BLaER1 (cell line): ENCODE measurements around the gene EDRF1.

Experiments used
- H3K27ac ChIP-seq: shearing (Covaris generic); formaldehyde crosslinking; 2 replicates; pipeline ENCODE4 v1.8.1; 2022
- H3K27me3 ChIP-seq: shearing (Covaris generic); formaldehyde crosslinking; 2 replicates; pipeline ENCODE4 v1.8.1; 2022
- H3K36me3 ChIP-seq: shearing (Covaris generic); formaldehyde crosslinking; 2 replicates; pipeline ENCODE4 v1.8.1; 2022
- H3K4me1 ChIP-seq: shearing (Covaris generic); formaldehyde crosslinking; 2 replicates; pipeline ENCODE4 v1.8.1; 2022
- H3K4me2 ChIP-seq: shearing (Covaris generic); formaldehyde crosslinking; 2 replicates; pipeline ENCODE4 v1.8.1; 2022
- H3K4me3 ChIP-seq: shearing (Covaris generic); formaldehyde crosslinking; 2 replicates; pipeline ENCODE4 v1.8.1; 2022
- H3K9ac ChIP-seq: shearing (Covaris generic); formaldehyde crosslinking; 2 replicates; pipeline ENCODE4 v1.8.1; 2022
- H3K9me3 ChIP-seq: shearing (Covaris generic); formaldehyde crosslinking; 2 replicates; pipeline ENCODE4 v1.8.1; 2022
- H4K20me1 ChIP-seq: shearing (Covaris generic); formaldehyde crosslinking; 2 replicates; pipeline ENCODE4 v1.8.1; 2022
- Cebpa-rat ChIP-seq: shearing (Covaris generic); IDR thresholded peaks from 2 replicates; pipeline ENCODE4 v1.8.1; 2022

Gene EDRF1

DNA sequence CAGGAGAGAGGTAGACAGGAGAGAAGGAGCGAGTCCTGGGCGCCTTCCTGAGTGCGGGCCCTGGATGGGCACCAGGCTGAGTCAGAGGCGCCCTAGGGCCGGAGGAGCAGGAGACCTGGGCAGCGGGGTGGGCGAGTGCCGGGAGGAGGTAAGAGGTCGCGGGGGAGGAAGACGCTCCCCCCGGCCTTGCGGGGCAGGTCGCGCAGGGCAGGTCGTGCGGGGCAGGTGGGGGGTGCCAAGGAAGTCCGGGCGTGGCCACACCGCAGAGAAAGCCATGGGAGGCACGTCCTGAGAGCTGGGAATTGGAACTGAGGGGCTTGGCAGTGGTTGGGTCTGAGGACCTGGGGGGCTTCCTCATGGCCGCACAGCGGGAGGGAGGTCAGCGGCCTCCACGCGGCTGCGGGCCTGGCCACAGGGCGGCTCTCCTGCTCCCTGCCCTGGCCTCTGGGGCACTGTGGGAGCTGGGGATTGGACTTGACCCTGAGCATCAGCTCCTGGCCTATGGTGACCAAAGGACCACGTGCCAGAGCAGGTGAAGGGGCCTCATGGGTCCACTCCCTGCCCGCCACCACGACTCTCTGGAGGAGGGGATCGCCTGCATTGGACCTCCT, 55.2 kb downstream of the EDRF1 start:
- no peak overlapping the region for H3K4me3 ChIP-seq
- H4K20me1 ChIP-seq: no peaks in the 10 kb centered on the region
- no peak for TF ChIP-seq Cebpa-rat
- H3K36me3 ChIP-seq: no peaks in the 10 kb centered on the region
- no peak overlapping the region for H3K4me2 ChIP-seq
- H3K4me1 ChIP-seq: peaks cover 3% of the 10 kb centered on the region
- peaks cover 7% of the 10 kb centered on the region; the same call in 1 of the 2 replicates for H3K9me3 ChIP-seq
- no peak overlapping the region for H3K27ac ChIP-seq
- no peak overlapping the region for H3K9ac ChIP-seq
- no peaks in the 10 kb centered on the region for H3K27me3 ChIP-seq

DNA sequence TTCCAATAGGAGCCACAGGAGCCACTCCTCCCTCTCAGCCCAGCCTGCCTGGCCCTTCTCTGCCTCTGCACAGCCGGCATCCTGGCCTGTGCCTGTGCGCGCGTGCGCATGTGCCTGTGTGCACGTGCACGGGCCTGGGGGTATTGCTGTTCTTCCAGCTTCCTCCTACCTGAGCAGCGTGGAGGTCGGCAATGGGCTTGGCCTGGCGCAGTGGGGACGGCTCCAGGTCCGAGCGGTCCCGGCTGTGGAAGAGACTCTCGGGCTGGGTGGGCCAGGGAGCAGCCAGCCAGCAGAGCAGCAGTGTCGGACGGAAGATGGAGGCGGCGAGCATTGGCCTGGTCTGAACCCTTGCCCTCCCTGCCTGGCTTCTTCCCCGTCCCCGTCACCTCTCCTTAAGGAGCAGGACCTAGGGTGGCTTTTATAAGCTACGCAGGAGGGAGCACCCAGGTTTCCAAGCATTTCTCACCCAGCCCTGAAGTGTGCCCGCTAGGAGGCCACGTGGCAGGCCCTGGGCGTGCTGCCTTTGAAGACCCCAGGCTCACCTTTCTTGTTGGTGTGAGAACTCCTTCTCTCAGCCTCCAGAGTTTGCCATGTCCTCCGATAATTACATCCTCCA, 56.1 kb downstream of the EDRF1 start, which contains the start of gene MMP21:
TSS of gene MMP21 (minus strand) at position 331 of the 616 bp plus-strand sequence. CDS start at position 331, 0 bp downstream.
- H3K4me3 ChIP-seq: no peak within 1 kb of the TSS
- H3K4me1 ChIP-seq: peaks cover 10% of the 10 kb centered on the region
- no peaks in the 10 kb centered on the region for H4K20me1 ChIP-seq
- no peak within 1 kb of the TSS for H3K4me2 ChIP-seq
- H3K9ac ChIP-seq: no peak within 1 kb of the TSS
- TF ChIP-seq Cebpa-rat: no peak
- no peak within 1 kb of the TSS for H3K27ac ChIP-seq
- H3K36me3 ChIP-seq: no peaks in the 10 kb centered on the region
- peaks cover 7% of the 10 kb centered on the region; the same call in 1 of the 2 replicates for H3K9me3 ChIP-seq
- no peaks in the 10 kb centered on the region for H3K27me3 ChIP-seq

DNA sequence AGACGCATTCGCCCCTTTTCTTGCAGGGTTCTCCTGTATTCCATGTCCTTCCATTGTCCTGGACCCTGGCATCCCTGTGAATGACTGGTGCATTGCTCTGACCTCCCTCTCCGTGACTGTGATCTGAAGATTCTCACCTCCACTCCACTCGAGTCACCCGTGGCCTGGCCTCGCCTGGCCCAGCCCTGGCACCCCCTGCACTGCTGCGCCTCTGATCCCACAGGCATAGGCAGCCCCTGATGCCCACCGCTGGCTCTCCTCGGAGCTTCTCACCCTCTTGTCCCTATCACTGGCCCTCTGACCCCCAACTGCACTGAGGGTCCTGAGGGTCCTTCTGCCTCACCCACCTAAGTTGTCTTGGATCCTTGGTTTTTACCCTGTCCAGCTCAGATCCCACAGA, 58.3 kb downstream of the EDRF1 start:
- H3K4me3 ChIP-seq: no peak overlapping the region
- no peak overlapping the region for H3K4me2 ChIP-seq
- no peaks in the 10 kb centered on the region for H4K20me1 ChIP-seq
- no peak for TF ChIP-seq Cebpa-rat
- H3K9me3 ChIP-seq: peaks cover 7% of the 10 kb centered on the region; the same call in 1 of the 2 replicates
- no peak overlapping the region for H3K27ac ChIP-seq
- no peaks in the 10 kb centered on the region for H3K36me3 ChIP-seq
- H3K27me3 ChIP-seq: no peaks in the 10 kb centered on the region
- no peak overlapping the region for H3K9ac ChIP-seq
- peaks cover 10% of the 10 kb centered on the region for H3K4me1 ChIP-seq

DNA sequence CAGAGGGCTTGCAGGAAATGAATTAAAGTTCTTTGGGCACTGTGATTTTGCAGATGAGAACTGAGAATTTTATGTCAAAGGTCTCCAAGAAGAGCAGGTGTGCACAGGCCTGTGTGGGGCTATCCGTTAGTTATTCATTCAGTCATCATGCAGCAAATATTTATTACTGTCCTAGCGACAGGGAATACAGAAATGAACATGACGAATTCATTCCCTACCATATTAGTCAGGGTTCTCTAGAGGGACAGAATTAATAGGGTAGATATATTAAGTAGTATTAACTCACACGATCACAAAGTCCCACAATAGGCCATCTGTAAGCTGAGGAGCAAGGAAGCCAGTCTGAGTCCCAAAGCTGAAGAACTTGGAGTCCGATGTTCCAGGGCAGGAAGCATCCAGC, 59.0 kb downstream of the EDRF1 start:
- Histone ChIP-seq H3K9me3 (peaks cover 7% of the 10 kb centered on the region; the same call in 1 of the 2 replicates), H3K36me3 (no peaks in the 10 kb centered on the region), H3K27me3 (no peaks in the 10 kb centered on the region), H3K4me3 (no peak overlapping the region), H3K4me2 (no peak overlapping the region), H3K9ac (no peak overlapping the region), H3K4me1 (peaks cover 10% of the 10 kb centered on the region), H3K27ac (no peak overlapping the region), H4K20me1 (no peaks in the 10 kb centered on the region)
- TF ChIP-seq Cebpa-rat: no peak

DNA sequence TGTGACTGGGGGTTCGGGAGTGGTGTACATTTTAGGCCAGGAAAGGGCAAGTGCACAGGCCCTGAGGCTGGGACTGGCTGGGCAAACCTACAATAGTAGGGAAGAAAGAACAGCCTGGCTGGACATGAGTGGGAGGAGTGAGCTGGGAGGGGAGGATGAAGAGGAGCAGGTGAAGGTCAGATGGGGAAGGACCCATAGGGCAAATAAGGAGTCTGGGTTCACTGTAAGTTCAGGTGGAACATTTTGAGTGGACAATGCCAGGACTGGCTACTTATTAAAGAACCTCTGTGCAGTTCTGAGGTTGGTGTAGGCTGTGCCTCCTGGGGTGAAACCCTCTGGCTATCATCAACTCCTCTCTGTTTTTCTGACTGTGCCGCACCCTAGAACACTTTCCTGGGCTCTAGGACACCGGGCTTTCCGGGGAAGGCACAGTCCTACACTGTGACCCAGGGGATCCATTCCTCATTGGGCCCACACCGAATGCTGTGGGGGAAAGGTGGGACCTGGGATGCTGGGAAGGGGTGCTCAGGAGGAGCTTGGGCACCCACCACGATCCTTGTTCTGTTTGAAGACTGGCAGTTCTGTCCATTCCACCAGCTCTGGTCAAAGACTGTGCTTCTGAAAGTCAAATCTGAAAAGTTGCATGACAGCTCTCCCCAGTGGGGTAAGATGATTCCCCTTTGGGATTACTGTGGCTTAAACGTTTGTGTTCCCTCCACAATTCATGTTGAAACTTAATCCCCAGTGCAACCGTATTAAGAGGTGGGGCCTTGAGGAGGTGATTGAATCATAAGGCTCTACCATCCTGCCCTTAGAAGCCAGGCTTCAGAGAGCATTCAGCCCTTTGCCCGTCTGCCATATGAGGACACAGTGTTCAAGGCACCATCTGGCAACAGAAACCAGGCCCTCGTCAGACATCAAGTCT, 60.2 kb downstream of the EDRF1 start:
- no peak for TF ChIP-seq Cebpa-rat
- H3K4me2 ChIP-seq: peak overlapping the region; percentile 24; the same call in 1 of the 2 replicates
- H3K36me3 ChIP-seq: no peaks in the 10 kb centered on the region
- peaks cover 7% of the 10 kb centered on the region; the same call in 1 of the 2 replicates for H3K9me3 ChIP-seq
- H3K27ac ChIP-seq: no peak overlapping the region
- H4K20me1 ChIP-seq: no peaks in the 10 kb centered on the region
- H3K4me1 ChIP-seq: peaks cover 10% of the 10 kb centered on the region
- no peaks in the 10 kb centered on the region for H3K27me3 ChIP-seq
- H3K9ac ChIP-seq: no peak overlapping the region
- H3K4me3 ChIP-seq: no peak overlapping the region

DNA sequence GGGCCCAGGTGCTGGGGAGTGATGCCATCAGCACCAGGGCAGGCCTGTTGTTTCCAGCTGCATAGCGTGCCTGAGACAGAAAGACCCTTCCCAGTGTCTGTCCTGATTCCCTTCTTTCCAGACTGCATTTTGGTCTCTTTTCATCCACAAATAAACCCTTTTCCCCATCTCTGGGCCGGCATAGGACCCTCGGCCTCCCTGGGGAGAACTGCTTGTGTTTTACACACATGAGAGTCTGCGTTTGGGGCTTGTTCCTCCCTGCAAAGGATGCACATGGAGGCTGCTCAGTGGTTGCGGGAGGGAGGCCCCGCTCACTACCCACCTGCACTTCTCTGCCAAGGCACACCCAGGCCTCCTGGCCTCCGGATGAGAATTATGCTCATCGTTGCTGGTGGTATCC, 61.9 kb downstream of the EDRF1 start:
- peaks cover 11% of the 10 kb centered on the region for H3K4me1 ChIP-seq
- no peak for TF ChIP-seq Cebpa-rat
- peaks cover 7% of the 10 kb centered on the region; the same call in 1 of the 2 replicates for H3K9me3 ChIP-seq
- H3K27me3 ChIP-seq: no peaks in the 10 kb centered on the region
- H3K9ac ChIP-seq: no peak overlapping the region
- peaks cover 5% of the 10 kb centered on the region; the same call in 1 of the 2 replicates for H3K36me3 ChIP-seq
- no peak overlapping the region for H3K4me2 ChIP-seq
- H3K4me3 ChIP-seq: no peak overlapping the region
- no peaks in the 10 kb centered on the region for H4K20me1 ChIP-seq
- no peak overlapping the region for H3K27ac ChIP-seq

DNA sequence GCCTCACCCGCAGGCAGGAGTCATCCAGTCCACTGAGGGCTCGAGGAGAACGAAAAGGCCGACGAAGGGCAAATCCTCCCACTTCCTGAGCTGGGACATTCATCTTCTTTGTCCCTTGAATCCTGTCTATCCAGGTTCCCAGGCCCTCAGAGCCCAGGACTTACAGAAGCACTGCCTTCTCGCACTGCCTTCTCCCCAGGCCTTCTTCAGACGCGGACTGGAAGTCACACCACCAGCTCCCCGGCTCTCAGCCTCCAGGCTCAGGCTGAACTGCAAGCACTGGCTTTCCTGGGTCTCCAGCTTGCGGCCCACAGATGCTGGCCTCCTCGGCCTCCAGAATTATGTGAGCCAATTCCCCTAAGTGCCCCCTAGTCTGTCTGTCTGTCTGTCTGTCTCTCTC, 62.5 kb downstream of the EDRF1 start:
- TF ChIP-seq Cebpa-rat: no peak
- no peak overlapping the region for H3K9ac ChIP-seq
- H3K27ac ChIP-seq: no peak overlapping the region
- H3K9me3 ChIP-seq: peaks cover 7% of the 10 kb centered on the region; the same call in 1 of the 2 replicates
- H3K4me2 ChIP-seq: no peak overlapping the region
- H3K4me1 ChIP-seq: peaks cover 18% of the 10 kb centered on the region
- H3K4me3 ChIP-seq: no peak overlapping the region
- H3K27me3 ChIP-seq: no peaks in the 10 kb centered on the region
- peaks cover 5% of the 10 kb centered on the region; the same call in 1 of the 2 replicates for H3K36me3 ChIP-seq
- no peaks in the 10 kb centered on the region for H4K20me1 ChIP-seq

DNA sequence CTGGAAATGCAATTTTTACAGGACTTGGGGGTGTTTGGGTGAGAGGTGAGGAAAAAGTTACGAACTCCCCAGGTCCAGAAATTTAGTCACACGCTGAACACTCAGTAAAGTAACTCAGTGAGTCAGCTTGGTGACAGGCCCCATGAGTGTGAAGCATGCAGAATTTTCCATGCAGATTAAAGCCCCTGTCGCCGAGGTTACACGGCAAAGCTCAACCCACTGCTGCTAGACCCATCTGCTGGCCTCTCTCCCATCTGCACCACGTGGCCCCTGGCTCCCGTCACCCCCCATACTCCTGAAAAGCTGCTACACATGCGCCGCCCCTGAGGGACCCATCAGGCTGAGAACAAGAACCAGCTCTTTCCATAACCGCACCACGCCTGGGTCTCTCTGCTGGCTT, 63.1 kb downstream of the EDRF1 start:
- peaks cover 5% of the 10 kb centered on the region; the same call in 1 of the 2 replicates for H3K36me3 ChIP-seq

DNA sequence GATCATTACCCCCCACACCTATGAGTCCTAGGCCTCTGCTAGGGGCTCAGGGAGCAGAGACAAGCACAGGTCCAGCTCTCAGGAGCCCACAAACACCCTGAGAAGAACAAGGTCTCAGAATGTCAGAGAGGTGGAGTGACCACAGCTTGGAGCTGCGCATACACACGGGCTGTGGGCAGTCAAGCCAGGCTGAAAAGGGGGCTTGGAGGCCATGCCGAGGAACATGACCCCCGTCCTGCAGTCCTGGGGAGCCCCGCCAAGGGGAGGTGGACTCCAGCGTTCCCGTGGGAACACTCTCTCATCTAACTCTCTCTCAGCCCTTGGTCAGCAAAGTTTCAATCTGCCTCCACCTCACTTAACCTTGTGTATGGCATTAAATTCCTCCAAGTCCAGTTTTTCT, 63.9 kb downstream of the EDRF1 start:
- H3K36me3 ChIP-seq: peaks cover 8% of the 10 kb centered on the region
- H3K27me3 ChIP-seq: no peaks in the 10 kb centered on the region
- TF ChIP-seq Cebpa-rat: no peak
- H3K9ac ChIP-seq: no peak overlapping the region
- peaks cover 7% of the 10 kb centered on the region; the same call in 1 of the 2 replicates for H3K9me3 ChIP-seq
- H3K27ac ChIP-seq: no peak overlapping the region
- H4K20me1 ChIP-seq: no peaks in the 10 kb centered on the region
- no peak overlapping the region for H3K4me3 ChIP-seq
- H3K4me1 ChIP-seq: peaks cover 28% of the 10 kb centered on the region
- no peak overlapping the region for H3K4me2 ChIP-seq

More for the DNA sequence above, 63.1 kb downstream of the EDRF1 start:
- Histone ChIP-seq H3K27me3 (no peaks in the 10 kb centered on the region), H3K9ac (no peak overlapping the region), H3K4me3 (no peak overlapping the region), H3K4me1 (peaks cover 21% of the 10 kb centered on the region), H4K20me1 (no peaks in the 10 kb centered on the region), H3K27ac (no peak overlapping the region), H3K4me2 (no peak overlapping the region), H3K9me3 (peaks cover 7% of the 10 kb centered on the region; the same call in 1 of the 2 replicates)
- no peak for TF ChIP-seq Cebpa-rat
